Myocyte (in vitro differentiated cells): ENCODE data around the gene PTGER2. TPM values are rescaled to one million over a fixed set of nuclear protein-coding genes. Genes with fewer than 3 reads are reported as not detected.

Experiments used
- DNase-seq: peaks from one replicate; pipeline ENCODE4 v3.0.0-alpha.2; 2012; ENCODE audit warnings: low read depth
- polyA plus RNA-seq: library from polyadenylated mRNA; unstranded; fragments of >200 nt; gene quantifications from one replicate; pipeline ENCODE4 v1.2.1, GENCODE V29; 2012; ENCODE audit warnings: missing spikeins
- total RNA-seq: library from RNA; depleted of rRNA; stranded (reverse); fragments of >200 nt; gene quantifications from 2 replicates; pipeline ENCODE4 v1.2.3, GENCODE V29; 2014

PTGER2 gene, protein sequence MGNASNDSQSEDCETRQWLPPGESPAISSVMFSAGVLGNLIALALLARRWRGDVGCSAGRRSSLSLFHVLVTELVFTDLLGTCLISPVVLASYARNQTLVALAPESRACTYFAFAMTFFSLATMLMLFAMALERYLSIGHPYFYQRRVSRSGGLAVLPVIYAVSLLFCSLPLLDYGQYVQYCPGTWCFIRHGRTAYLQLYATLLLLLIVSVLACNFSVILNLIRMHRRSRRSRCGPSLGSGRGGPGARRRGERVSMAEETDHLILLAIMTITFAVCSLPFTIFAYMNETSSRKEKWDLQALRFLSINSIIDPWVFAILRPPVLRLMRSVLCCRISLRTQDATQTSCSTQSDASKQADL
- total RNA-seq = 13.2 and 18.2 TPM in 2 replicates
- polyA plus RNA-seq = 0.54 TPM

GRCh38 chr14:52313903-52314594 is at the start of gene PTGER2:
Gene PTGER2 (plus strand): TSS chr14:52314312. CDS start chr14:52314549, 237 bp downstream.
- DNase-seq = peak; percentile 93

DNA sequence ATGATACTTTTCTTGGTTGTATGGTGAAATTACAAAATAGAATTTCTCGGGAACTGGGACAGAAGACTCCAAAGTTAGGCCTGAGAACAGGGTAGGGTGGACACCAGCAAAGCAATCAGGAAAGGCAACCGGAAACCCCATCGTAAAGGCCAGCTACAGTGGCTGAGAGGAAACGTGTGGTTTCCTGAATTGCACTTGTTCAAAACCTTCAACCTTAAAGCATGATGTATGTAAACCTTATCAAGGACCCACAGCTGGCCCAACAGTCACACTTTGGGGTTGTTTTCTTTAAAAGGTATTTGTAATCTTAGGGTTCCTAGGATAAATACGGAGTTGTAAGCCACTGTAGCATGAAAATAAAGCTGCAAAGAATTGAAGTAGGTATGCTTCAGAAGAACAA is 48.9 kb upstream of the PTGER2 start:
- DNase-seq = no peak

DNA sequence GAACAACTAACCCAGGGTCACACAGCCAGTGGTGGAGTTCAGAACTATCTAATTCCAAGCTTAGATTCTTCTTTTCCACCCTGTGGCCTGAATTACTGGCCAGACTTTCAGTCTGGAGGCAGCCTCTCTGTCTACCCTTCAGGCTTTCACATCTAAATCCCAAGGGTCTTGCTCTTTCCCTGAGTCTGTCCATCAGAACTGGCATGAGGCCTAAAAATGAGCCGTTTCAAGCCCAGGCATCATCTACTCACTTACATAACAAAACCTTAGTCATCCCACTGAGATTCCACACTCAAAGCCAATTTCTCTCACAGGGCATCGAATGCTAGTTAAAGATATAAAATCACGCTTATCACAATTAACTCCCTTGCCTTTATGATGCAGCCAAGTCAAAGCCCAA is 47.9 kb upstream of the PTGER2 start:
- DNase-seq = peak; percentile 70

GRCh38 chr14:52266782-52267181 is 47.3 kb upstream of the PTGER2 start:
- DNase-seq = peak; percentile 59

DNA sequence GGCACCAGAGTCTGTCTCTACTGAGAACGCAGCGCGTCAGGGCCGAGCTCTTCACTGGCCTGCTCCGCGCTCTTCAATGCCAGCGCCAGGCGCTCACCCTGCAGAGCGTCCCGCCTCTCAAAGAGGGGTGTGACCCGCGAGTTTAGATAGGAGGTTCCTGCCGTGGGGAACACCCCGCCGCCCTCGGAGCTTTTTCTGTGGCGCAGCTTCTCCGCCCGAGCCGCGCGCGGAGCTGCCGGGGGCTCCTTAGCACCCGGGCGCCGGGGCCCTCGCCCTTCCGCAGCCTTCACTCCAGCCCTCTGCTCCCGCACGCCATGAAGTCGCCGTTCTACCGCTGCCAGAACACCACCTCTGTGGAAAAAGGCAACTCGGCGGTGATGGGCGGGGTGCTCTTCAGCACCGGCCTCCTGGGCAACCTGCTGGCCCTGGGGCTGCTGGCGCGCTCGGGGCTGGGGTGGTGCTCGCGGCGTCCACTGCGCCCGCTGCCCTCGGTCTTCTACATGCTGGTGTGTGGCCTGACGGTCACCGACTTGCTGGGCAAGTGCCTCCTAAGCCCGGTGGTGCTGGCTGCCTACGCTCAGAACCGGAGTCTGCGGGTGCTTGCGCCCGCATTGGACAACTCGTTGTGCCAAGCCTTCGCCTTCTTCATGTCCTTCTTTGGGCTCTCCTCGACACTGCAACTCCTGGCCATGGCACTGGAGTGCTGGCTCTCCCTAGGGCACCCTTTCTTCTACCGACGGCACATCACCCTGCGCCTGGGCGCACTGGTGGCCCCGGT is 46.4 kb upstream of the PTGER2 start, which contains the start of gene PTGDR:
Gene PTGDR (plus strand): TSS at position 198 of the 778 bp plus-strand sequence. CDS start 117 bp downstream, at position 315.
- DNase-seq = peak; percentile 19

- peak; percentile 18 for DNase-seq
Observed at GRCh38 chr14:52268279-52269061, 45.6 kb upstream of the PTGER2 start.

GRCh38 chr14:52269100-52269499 is 45.0 kb upstream of the PTGER2 start:
- DNase-seq = no peak

- no peak for DNase-seq
Observed at GRCh38 chr14:52269982-52270381, 44.1 kb upstream of the PTGER2 start.

DNA sequence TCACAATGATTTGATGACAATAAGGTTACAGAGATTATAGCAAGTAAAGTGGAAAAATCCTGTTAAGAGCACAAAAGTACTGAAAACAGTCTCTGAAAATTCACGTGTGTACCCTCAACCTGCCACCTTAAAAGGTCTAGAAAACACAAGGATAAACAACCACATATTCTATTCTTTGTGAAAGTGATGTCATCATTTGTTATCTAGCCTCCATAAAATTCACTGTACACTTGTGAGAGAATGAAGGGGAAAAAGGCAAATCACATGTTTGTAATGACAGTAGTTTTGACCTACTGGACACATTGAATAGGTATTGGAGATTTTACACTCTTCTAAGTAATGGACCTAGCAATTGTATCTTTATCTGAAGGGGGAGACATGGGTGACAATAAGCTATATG is 42.6 kb upstream of the PTGER2 start:
- no peak for DNase-seq

GRCh38 chr14:52272375-52272774 is 41.7 kb upstream of the PTGER2 start:
- peak; percentile 47 for DNase-seq

DNA sequence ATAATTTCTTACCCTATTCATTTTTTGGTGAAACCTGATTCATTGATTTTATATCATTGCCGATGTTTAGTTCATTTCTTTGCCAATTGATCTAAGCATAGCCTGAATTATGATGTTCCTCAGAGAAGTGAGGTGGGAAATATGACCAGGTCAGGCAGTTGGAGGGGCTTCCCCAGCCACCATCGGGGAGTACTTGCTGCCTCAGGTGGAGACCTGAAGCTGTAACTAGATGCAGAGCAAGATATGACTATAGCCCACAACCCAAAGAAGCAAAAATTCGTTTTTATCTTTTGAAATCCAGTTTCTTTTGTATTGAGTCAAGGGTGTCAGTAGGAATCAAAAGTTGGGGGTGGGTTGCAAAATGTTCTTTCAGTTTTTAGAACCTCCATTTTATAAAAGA is 38.7 kb upstream of the PTGER2 start:
- DNase-seq = no peak

- no peak for DNase-seq
Observed at GRCh38 chr14:52277552-52277951, 36.6 kb upstream of the PTGER2 start.

DNA sequence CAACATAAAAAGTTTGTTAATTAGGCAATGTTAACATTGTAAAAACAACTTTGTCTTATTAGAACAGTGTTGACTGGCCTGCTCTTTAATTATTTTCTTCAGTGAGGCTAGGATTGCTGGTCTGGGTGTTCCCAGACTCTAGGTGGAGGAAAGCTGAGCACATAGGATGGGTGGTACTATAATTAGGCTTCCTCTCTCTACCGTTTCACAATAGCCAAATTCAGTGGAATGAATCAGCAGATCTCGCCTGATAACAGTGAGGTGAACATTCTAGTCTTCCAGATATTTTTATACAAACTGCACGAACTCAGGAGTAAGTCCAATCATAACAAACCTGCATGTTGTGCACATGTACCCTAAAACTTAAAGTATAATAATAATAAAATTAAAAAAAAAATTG is 34.7 kb upstream of the PTGER2 start:
- DNase-seq = peak; percentile 41

DNA sequence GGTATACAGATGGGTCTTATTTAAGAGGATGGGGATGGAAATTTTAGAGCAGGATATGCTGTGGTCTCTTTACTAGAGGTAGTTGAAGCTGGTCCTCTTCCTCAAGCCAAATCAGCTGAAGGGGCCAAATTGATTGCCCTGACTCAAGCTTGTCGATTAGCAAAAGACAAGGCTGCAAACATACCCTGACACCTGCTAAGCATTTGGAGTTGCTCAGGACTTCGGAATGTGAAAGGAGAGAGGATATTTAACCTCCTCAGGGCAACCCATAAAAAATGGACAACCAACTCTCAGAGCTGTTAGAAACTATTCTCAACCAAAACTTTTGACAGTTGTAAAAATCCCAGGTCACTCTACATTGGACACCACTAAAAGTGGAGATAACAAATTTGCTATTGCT is 31.0 kb upstream of the PTGER2 start:
- DNase-seq = no peak

DNA sequence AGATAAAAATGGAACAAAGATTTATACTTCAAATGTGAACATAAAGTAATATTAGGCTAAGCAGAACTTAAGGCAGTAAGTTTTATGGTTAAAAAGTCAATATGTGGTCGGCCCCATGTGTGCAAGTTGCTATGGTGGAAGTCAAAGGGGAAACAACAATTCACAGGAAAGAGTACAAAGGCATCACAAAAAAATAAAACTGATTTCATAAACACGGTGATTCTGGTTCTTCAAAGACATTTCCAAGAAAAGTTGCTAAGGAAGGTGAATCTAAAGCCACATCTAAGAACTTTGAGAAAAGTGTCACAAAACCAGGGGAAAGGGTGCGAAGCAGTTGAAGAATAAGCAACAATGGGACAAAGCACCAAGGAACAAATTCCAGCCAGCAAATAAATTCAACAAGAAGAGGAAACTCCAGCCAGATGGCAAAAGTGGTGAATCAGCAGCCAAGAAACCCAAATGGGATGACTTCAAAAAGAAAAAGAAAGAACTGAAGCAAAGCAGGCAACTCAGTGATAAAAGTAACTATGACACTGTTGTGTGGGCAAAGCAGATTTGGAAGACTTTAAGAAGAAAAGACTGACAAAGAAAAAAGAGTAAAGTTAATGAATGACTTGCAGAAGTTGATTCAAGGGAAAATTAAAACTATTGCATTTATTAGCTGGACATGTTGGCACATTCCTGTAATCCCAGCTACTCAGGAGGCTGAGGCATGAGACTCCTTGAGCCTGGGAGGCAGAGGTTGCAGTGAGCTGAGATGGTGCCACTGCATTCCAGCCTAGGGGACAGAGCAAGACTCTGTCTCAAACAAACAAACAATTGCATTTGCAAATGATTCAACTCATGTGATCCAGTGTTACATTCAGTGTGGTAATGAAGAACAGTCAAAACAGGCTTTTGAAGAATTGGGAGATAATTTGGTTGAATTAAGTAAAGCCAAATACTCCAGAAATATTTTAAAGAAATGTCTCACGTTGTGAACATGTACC is 27.2 kb upstream of the PTGER2 start:
- DNase-seq = no peak

DNA sequence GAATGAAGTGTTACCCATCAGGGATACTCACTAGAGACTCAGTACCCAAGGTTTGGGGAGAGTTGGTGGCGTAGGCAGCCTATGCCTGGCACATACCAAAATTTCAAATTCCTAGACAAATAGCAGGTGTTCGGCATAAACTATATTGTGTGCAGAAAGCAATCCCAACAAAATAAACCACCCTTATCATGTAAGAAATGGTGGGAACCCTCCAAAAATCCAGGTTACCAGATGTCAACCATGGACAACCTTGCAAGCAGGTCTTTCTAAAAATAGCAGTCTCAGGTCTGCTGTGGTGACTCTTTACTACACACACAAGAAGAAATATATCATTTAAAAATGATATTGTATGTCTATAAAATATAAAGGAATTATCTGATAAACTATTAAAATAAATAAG is 17.7 kb upstream of the PTGER2 start:
- no peak for DNase-seq

DNA sequence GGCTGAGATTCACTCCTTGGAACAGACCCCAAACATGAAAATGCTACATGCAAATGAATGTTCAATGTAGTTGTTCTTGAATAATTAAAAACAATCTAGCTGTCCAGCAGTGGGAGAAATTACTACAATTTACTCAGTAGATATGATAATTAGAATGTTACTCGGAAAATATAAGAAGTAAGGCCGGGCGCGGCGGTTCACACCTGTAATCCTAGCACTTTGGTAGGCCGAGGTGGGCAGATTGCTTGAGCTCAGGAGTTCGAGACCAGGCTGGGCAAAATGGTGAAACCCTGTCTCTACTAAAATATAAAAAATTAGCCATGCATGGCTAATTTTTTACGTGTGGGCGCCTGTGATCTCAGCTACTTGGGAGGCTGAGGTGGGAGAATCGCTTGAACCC is 15.3 kb upstream of the PTGER2 start:
- no peak for DNase-seq

GRCh38 chr14:52299692-52300278 is 14.3 kb upstream of the PTGER2 start:
- peak; percentile 66 for DNase-seq

- DNase-seq = no peak
Observed at GRCh38 chr14:52303236-52303635, 10.9 kb upstream of the PTGER2 start.
